ENCODE measurements around the gene SF3B4. TPM values are rescaled to one million over a fixed set of nuclear protein-coding genes. Genes with fewer than 3 reads are reported as not detected.
"Not testable (repeated sequence)": the region's sequence is repeated elsewhere in the genome, so short reads cannot be mapped to it uniquely, and the experiment has no call there.

SF3B4 gene
- total RNA-seq, 2 experiments from 2014 or later, result 72.7 to 75.7 TPM

- POLR2A ChIA-PET, result no interaction called here
- Mint-ChIP-seq H3K27me3 (no peaks in the 10 kb centered on the region), H3K4me1 (ENCODE audit: low read depth) (no peaks in the 10 kb centered on the region), H3K27ac (no peak overlapping the region), H3K36me3 (peaks cover 50% of the 10 kb centered on the region), H3K4me3 (no peak overlapping the region), H3K9me3 (no peaks in the 10 kb centered on the region)
- intact Hi-C loops (cut with micrococcal nuclease), result no loop called here
- no peak for DNase-seq
- CTCF ChIA-PET, result interaction anchor here (1.3 kb wide), 1 partner anchor 11 kb away, joined by 5 read pairs; no protein-coding TSS in a partner anchor
Measured at GRCh38 chr1:149949911-149950310, 22.3 kb upstream of the SF3B4 start.

- no peak for DNase-seq
- Mint-ChIP-seq H3K9me3 (no peaks in the 10 kb centered on the region), H3K27ac (no peak overlapping the region), H3K4me1 (ENCODE audit: low read depth) (no peaks in the 10 kb centered on the region), H3K36me3 (peaks cover 34% of the 10 kb centered on the region), H3K27me3 (no peaks in the 10 kb centered on the region), H3K4me3 (no peak overlapping the region)
- intact Hi-C loops (cut with micrococcal nuclease), result no loop called here
- POLR2A ChIA-PET, result no interaction called here
- CTCF ChIA-PET, result interaction anchor here (1.2 kb wide), 1 partner anchor 128 kb away, joined by 5 read pairs; no protein-coding TSS in a partner anchor
Measured at GRCh38 chr1:149945206-149945605, 17.6 kb upstream of the SF3B4 start.

GRCh38 chr1:149942885-149943284 is 15.3 kb upstream of the SF3B4 start:
- POLR2A ChIA-PET, result interaction anchor here (1.2 kb wide), 1 partner anchor 15 kb away, joined by 5 read pairs; no protein-coding TSS in a partner anchor
- H3K36me3 Mint-ChIP-seq, result peaks cover 24% of the 10 kb centered on the region

GRCh38 chr1:149942207-149942606 is 14.6 kb upstream of the SF3B4 start:
- ChIA-PET CTCF (interaction anchor here (0.8 kb wide), 1 partner anchor 20 kb away, joined by 5 read pairs; no protein-coding TSS in a partner anchor), POLR2A (interaction anchor here (1.2 kb wide), 1 partner anchor 14 kb away, joined by 5 read pairs; no protein-coding TSS in a partner anchor)
- H3K4me3 Mint-ChIP-seq, result no peak overlapping the region
- H3K27ac Mint-ChIP-seq, result no peak overlapping the region
- no peak for DNase-seq
- H3K27me3 Mint-ChIP-seq, result no peaks in the 10 kb centered on the region
- peaks cover 24% of the 10 kb centered on the region for H3K4me1 Mint-ChIP-seq (ENCODE audit: low read depth)
- H3K36me3 Mint-ChIP-seq, result peaks cover 19% of the 10 kb centered on the region
- no peaks in the 10 kb centered on the region for H3K9me3 Mint-ChIP-seq
- intact Hi-C loops (cut with micrococcal nuclease), result no loop called here

More at GRCh38 chr1:149942885-149943284, 15.3 kb upstream of the SF3B4 start:
- Mint-ChIP-seq H3K27ac (no peak overlapping the region), H3K9me3 (no peaks in the 10 kb centered on the region), H3K4me3 (no peak overlapping the region), H3K4me1 (ENCODE audit: low read depth) (peaks cover 17% of the 10 kb centered on the region), H3K27me3 (no peaks in the 10 kb centered on the region)
- CTCF ChIA-PET, result interaction anchor here (0.8 kb wide), 1 partner anchor 19 kb away, joined by 5 read pairs; no protein-coding TSS in a partner anchor
- DNase-seq, result no peak
- intact Hi-C loops (cut with micrococcal nuclease), result no loop called here

- H3K4me1 Mint-ChIP-seq (ENCODE audit: low read depth), result peaks cover 31% of the 10 kb centered on the region
- H3K4me3 Mint-ChIP-seq, result no peak overlapping the region
- no peak for DNase-seq
- H3K36me3 Mint-ChIP-seq, result peaks cover 12% of the 10 kb centered on the region
- no peaks in the 10 kb centered on the region for H3K9me3 Mint-ChIP-seq
- no peak overlapping the region for H3K27ac Mint-ChIP-seq
- CTCF ChIA-PET, result interaction anchor here (0.6 kb wide), 1 partner anchor 247 kb away, joined by 3 read pairs; no protein-coding TSS in a partner anchor
- intact Hi-C loops (cut with micrococcal nuclease), result no loop called here
- POLR2A ChIA-PET, result interaction anchor here (1.0 kb wide), 1 partner anchor 53 kb away, joined by 3 read pairs; a partner anchor contains a TSS
- H3K27me3 Mint-ChIP-seq, result no peaks in the 10 kb centered on the region
Measured at GRCh38 chr1:149940427-149940826, 12.8 kb upstream of the SF3B4 start.

- POLR2A ChIA-PET, result interaction anchor here (0.6 to 2.6 kb wide), 6 partner anchors 9 to 79 kb away, joined by 3 to 13 read pairs (median 4); partner anchors contain the start of gene SF3B4
- H3K27me3 Mint-ChIP-seq, DNase-seq, H3K36me3 Mint-ChIP-seq, H3K9me3 Mint-ChIP-seq, H3K4me3 Mint-ChIP-seq, CTCF ChIA-PET: not testable (repeated sequence)
- intact Hi-C loops (cut with micrococcal nuclease), result loop anchor here (1.0 to 5.0 kb wide), 2 partner anchors 11 to 74 kb away; partner anchors contain the start of genes OTUD7B and SF3B4
- Mint-ChIP-seq H3K27ac (peak overlapping the region; percentile 72), H3K4me1 (ENCODE audit: low read depth) (peaks cover 31% of the 10 kb centered on the region)
Measured at GRCh38 chr1:149938668-149939003, 11.0 kb upstream of the SF3B4 start.

GRCh38 chr1:149937759-149938158 is 10.2 kb upstream of the SF3B4 start:
- H3K9me3 Mint-ChIP-seq, result no peaks in the 10 kb centered on the region
- intact Hi-C loops (cut with micrococcal nuclease), result loop anchor here (5.0 kb wide), 1 partner anchor 75 kb away; the partner anchor contains the start of gene OTUD7B
- CTCF ChIA-PET, result no interaction called here
- POLR2A ChIA-PET, result interaction anchor here (1.3 to 2.6 kb wide), 2 partner anchors 50 to 53 kb away, joined by 3 to 13 read pairs; a partner anchor contains a TSS
- peak overlapping the region; percentile 51 for H3K27ac Mint-ChIP-seq
- H3K4me1 Mint-ChIP-seq (ENCODE audit: low read depth), result peaks cover 31% of the 10 kb centered on the region
- peak; percentile 42 for DNase-seq
- no peaks in the 10 kb centered on the region for H3K27me3 Mint-ChIP-seq
- H3K4me3 Mint-ChIP-seq, result peak overlapping the region; percentile 16
- H3K36me3 Mint-ChIP-seq, result no peaks in the 10 kb centered on the region

- POLR2A ChIA-PET, result interaction anchor here (1.1 to 2.6 kb wide), 3 partner anchors 9 to 53 kb away, joined by 3 to 13 read pairs (median 3); a partner anchor contains a TSS
- H3K4me3 Mint-ChIP-seq, result no peak overlapping the region
- DNase-seq, result no peak
- intact Hi-C loops (cut with micrococcal nuclease), result loop anchor here (5.0 kb wide), 1 partner anchor 75 kb away; the partner anchor contains the start of gene OTUD7B
- no peaks in the 10 kb centered on the region for H3K9me3 Mint-ChIP-seq
- peaks cover 31% of the 10 kb centered on the region for H3K4me1 Mint-ChIP-seq (ENCODE audit: low read depth)
- CTCF ChIA-PET, result no interaction called here
- H3K27ac Mint-ChIP-seq, result peak overlapping the region; percentile 25
- no peaks in the 10 kb centered on the region for H3K27me3 Mint-ChIP-seq
- H3K36me3 Mint-ChIP-seq, result no peaks in the 10 kb centered on the region
Measured at GRCh38 chr1:149936992-149937705, 9.5 kb upstream of the SF3B4 start.

GRCh38 chr1:149936170-149936991 is 8.8 kb upstream of the SF3B4 start, which contains the start of gene MTMR11:
TSS of gene MTMR11 (minus strand) at chr1:149936879. CDS start at chr1:149936647, 232 bp downstream.
- no peaks in the 10 kb centered on the region for H3K27me3 Mint-ChIP-seq
- intact Hi-C loops (cut with micrococcal nuclease), result loop anchor here (5.0 kb wide), 1 partner anchor 76 kb away; the partner anchor contains the start of gene OTUD7B
- no peak for DNase-seq
- ChIA-PET POLR2A (interaction anchor here (1.1 to 1.3 kb wide), 2 partner anchors 8 to 52 kb away, joined by 3 read pairs; no protein-coding TSS in a partner anchor), CTCF (no interaction called here)
- no peaks in the 10 kb centered on the region for H3K36me3 Mint-ChIP-seq
- H3K27ac Mint-ChIP-seq, result peak within 1 kb of the TSS; percentile 25
- peaks cover 37% of the 10 kb centered on the region for H3K4me1 Mint-ChIP-seq (ENCODE audit: low read depth)
- no peaks in the 10 kb centered on the region for H3K9me3 Mint-ChIP-seq
- H3K4me3 Mint-ChIP-seq, result no peak within 1 kb of the TSS

GRCh38 chr1:149934356-149934755 is 6.8 kb upstream of the SF3B4 start:
- CTCF ChIA-PET, result no interaction called here

GRCh38 chr1:149933208-149933607 is 5.6 kb upstream of the SF3B4 start:
- H3K27ac Mint-ChIP-seq, result no peak overlapping the region
- peaks cover 36% of the 10 kb centered on the region for H3K4me1 Mint-ChIP-seq (ENCODE audit: low read depth)
- DNase-seq, result no peak
- intact Hi-C loops (cut with micrococcal nuclease), result no loop called here
- ChIA-PET POLR2A (no interaction called here), CTCF (interaction anchor here (0.9 kb wide), 1 partner anchor 28 kb away, joined by 3 read pairs; no protein-coding TSS in a partner anchor)
- H3K4me3 Mint-ChIP-seq, result no peak overlapping the region
- H3K36me3 Mint-ChIP-seq, result no peaks in the 10 kb centered on the region
- no peaks in the 10 kb centered on the region for H3K27me3 Mint-ChIP-seq
- H3K9me3 Mint-ChIP-seq, result no peaks in the 10 kb centered on the region

More at GRCh38 chr1:149934356-149934755, 6.8 kb upstream of the SF3B4 start:
- H3K27ac Mint-ChIP-seq, result no peak overlapping the region
- H3K36me3 Mint-ChIP-seq, result no peaks in the 10 kb centered on the region
- intact Hi-C loops (cut with micrococcal nuclease), result no loop called here
- H3K27me3 Mint-ChIP-seq, result no peaks in the 10 kb centered on the region
- POLR2A ChIA-PET, result interaction anchor here (0.7 kb wide), 1 partner anchor 46 kb away, joined by 3 read pairs; a partner anchor contains a TSS
- H3K9me3 Mint-ChIP-seq, result no peaks in the 10 kb centered on the region
- DNase-seq, result no peak
- no peak overlapping the region for H3K4me3 Mint-ChIP-seq
- H3K4me1 Mint-ChIP-seq (ENCODE audit: low read depth), result peaks cover 39% of the 10 kb centered on the region

Data from activated CD4-positive, alpha-beta memory T cell treated with anti-CD3 and anti-CD28 coated beads for 36 hours (primary cell).